HL-60 (cell line): ENCODE data around the gene SCUBE2.

ENCODE experiments used
- CTCF ChIP-seq: IDR thresholded peaks from one replicate; pipeline ENCODE4 v1.5.1; 2011; ENCODE audit warnings: low read length, control low read depth, inconsistent platforms; ENCODE audit not compliant: insufficient read depth
- POLR2AphosphoS5 ChIP-seq: IDR thresholded peaks from 2 replicates; pipeline ENCODE4 v1.6.1; 2012; ENCODE audit warnings: low read depth

DNA sequence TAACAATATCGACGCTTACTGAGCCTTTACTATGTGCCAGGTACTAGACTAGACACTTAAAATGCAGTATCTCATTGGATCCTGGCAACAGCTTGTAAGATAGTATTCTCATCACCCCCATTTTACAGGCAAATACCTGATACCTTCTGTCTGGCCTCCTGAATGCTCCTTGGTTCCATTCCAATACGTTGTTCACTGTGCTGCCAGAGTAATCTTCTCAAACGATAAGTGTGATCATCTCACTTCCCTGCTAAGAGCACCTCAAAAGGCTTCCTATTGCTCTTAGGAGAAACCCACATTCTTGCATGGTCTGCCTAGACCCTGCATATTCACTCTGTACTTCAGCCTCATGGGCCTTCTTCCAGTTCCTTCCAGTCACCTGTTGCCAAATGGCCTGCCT lies 86.3 kb downstream of the SCUBE2 start:
- TF ChIP-seq POLR2AphosphoS5 (no peak), CTCF (no peak)
